Nephron (organoid): ENCODE data around the gene USP22.
"Not testable (repeated sequence)": the region's sequence is repeated elsewhere in the genome, so short reads cannot be mapped to it uniquely, and the experiment has no call there.

Experiments used
- H3K27ac Mint-ChIP-seq, 3 experiments: 2 replicates each; pipeline ENCODE4 v1.8.0; 2020; ENCODE audit warnings: mixed read lengths in 3 of 3, mild to moderate bottlenecking in 2 of 3, moderate library complexity in 1 of 3
- H3K27me3 Mint-ChIP-seq: 2 replicates; pipeline ENCODE4 v1.8.0; 2021; ENCODE audit warnings: low read depth, mild to moderate bottlenecking, moderate library complexity, mixed read lengths
- H3K36me3 Mint-ChIP-seq: 2 replicates; pipeline ENCODE4 v1.8.0; 2020; ENCODE audit warnings: low read depth, mixed read lengths
- H3K4me1 Mint-ChIP-seq: 2 replicates; pipeline ENCODE4 v1.8.0; 2020; ENCODE audit warnings: mixed read lengths
- H3K4me3 Mint-ChIP-seq, 3 experiments: 2 replicates each; pipeline ENCODE4 v1.8.0; 2020; ENCODE audit warnings: mild to moderate bottlenecking in 3 of 3, mixed read lengths in 3 of 3, moderate library complexity in 2 of 3
- H3K9me3 Mint-ChIP-seq: 2 replicates; pipeline ENCODE4 v1.8.0; 2020; ENCODE audit warnings: mixed read lengths
- TF ChIP-seq, protein P1 (sequence below), 3 experiments: fragments of 200-600 bp; sonication (generic); IDR thresholded peaks; one replicate each; pipeline ENCODE4 v1.5.0; 2021; ENCODE audit warnings: antibody characterized with exemption in 3 of 3; ENCODE audit not compliant: unreplicated experiment in 3 of 3

The USP22 gene

DNA sequence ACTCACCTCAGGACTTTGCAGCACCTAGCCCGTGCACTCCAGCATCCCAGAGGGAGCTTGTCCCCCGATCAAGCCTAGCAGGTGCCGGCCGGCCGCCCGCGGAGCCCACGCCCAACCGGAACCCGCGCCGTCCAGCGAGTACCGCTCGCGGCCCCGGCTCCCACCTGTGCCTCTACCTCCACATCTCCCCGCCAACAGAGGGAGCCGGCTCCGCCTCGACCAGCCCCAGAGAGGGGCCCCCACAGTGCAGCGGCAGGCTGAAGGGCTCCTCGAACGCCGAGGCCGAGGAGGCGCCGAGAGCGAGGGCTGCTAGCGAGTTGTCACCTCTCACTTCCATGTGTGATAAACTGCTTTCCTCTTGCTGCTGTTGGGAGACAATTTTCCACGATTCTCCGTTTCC lies 42.9 kb upstream of the USP22 start:
- Mint-ChIP-seq H3K27me3 (peaks cover 4% of the 10 kb centered on the region), H3K4me3 (no peak overlapping the region), H3K27ac (no peak overlapping the region), H3K4me1 (peaks cover 2% of the 10 kb centered on the region), H3K9me3 (no peaks in the 10 kb centered on the region), H3K36me3 (no peaks in the 10 kb centered on the region)
- TF ChIP-seq, protein P1, sequence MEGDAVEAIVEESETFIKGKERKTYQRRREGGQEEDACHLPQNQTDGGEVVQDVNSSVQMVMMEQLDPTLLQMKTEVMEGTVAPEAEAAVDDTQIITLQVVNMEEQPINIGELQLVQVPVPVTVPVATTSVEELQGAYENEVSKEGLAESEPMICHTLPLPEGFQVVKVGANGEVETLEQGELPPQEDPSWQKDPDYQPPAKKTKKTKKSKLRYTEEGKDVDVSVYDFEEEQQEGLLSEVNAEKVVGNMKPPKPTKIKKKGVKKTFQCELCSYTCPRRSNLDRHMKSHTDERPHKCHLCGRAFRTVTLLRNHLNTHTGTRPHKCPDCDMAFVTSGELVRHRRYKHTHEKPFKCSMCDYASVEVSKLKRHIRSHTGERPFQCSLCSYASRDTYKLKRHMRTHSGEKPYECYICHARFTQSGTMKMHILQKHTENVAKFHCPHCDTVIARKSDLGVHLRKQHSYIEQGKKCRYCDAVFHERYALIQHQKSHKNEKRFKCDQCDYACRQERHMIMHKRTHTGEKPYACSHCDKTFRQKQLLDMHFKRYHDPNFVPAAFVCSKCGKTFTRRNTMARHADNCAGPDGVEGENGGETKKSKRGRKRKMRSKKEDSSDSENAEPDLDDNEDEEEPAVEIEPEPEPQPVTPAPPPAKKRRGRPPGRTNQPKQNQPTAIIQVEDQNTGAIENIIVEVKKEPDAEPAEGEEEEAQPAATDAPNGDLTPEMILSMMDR (IDR thresholded peaks at IDR 0.05; ENCODE audit: unreplicated experiment in 3 of 3) = no peak

DNA sequence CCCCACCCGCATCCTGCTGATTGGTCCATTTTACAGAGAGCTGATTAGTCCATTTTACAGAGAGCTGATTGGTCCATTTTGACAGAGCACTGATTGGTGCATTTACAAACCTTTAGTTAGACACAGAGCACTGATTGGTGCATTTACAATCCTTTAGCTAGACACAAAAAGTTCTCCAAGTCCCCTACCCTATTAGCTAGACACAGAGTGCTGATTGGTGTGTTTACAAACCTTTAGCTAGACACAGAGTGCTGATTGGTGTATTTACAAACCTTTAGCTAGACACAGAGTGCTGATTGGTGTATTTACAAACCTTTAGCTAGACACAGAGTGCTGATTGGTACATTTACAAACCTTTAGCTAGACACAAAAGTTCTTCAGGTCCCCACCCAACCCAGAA lies 42.5 kb upstream of the USP22 start:
- H3K36me3 Mint-ChIP-seq, H3K4me1 Mint-ChIP-seq, H3K27me3 Mint-ChIP-seq, H3K27ac Mint-ChIP-seq, H3K4me3 Mint-ChIP-seq, H3K9me3 Mint-ChIP-seq: not testable (repeated sequence)

DNA sequence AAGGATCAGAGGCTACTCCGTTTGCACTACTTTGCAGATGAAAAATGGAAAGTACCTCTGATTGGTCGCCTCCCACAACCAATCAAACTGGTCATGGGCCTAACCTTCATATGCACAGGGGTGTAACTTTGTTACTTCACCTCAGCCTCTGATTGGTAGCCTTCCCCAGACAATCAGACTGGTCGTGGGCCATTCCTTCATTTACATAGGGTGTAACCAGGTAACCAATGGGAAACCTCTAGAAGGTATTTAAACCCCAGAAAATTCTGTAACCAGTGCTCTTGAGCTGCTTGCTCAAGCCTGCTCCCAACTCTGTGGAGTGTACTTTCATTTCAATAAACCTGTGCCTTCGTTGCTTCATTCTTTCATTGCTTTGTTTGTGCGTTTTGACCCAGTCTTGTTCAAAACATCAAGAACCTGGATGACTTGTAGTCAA lies 39.2 kb upstream of the USP22 start:
- TF ChIP-seq, protein P1 (IDR thresholded peaks at IDR 0.05; ENCODE audit: unreplicated experiment in 3 of 3) = no peak
- Mint-ChIP-seq H3K4me1 (peaks cover 26% of the 10 kb centered on the region), H3K27ac (no peak overlapping the region), H3K4me3 (no peak overlapping the region), H3K9me3 (peaks cover 3% of the 10 kb centered on the region), H3K27me3 (peaks cover 7% of the 10 kb centered on the region), H3K36me3 (no peaks in the 10 kb centered on the region)

DNA sequence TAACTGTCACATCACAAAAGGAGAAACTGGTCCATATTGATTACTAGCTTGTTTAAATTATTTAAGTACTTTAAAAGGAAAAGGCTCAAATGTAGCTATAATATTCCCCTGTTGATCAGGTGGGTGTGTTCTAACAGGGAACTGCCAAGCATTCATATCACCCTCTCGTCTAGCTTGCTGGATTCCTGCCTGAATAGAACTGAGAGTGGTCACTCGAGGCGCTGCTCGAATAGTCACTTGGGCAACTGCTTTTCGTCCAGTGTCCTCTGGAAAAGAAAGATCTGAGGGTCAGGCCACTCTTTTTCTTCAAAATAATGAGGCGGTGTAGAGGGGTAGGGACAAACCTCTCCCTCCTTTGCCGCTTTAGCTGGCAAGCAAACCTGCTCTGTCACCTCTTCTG lies 36.4 kb upstream of the USP22 start:
- Mint-ChIP-seq H3K4me1 (peaks cover 43% of the 10 kb centered on the region), H3K9me3 (peaks cover 3% of the 10 kb centered on the region), H3K27ac (no peak overlapping the region), H3K27me3 (peaks cover 7% of the 10 kb centered on the region), H3K4me3 (no peak overlapping the region), H3K36me3 (no peaks in the 10 kb centered on the region)
- TF ChIP-seq, protein P1 (IDR thresholded peaks at IDR 0.05; ENCODE audit: unreplicated experiment in 3 of 3) = no peak

DNA sequence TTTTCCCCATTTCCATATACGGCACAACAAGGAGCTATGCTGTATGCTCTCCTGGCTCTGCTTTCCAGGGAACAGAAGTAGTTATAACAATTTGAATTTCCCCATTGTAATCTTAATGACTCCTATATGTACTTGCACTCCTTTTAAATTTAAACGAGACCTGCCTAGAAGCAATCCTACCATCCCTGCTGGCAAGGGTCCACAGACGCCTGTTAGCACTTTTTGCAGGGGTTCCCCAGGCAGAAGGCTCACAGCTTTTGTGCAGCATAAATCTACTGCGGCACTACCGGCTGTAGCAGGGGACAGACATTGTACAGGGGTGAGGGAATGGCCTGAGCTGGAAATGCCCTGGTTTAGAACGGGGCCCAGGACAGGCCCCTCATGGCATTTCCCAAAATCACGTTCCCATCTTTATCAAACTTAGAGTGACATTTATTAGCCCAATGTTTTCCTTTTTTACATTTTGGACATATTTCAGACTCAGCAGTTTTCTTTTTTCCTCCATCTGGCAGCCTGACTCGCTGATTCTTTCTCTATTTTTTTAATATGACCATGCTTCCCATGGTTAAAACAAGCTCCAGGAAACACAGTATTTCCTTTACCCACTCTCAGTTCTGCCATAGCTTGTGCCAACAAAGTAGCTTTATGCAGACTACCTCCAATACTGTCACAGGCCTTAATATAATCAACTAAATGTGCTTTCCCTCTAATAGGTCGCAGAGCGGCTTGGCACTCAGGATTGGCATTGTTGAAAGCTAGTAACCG lies 35.4 kb upstream of the USP22 start:
- H3K27me3 Mint-ChIP-seq = peaks cover 4% of the 10 kb centered on the region
- peak overlapping the region in 1 of 3 experiments; percentile 11 for H3K27ac Mint-ChIP-seq
- TF ChIP-seq, protein P1 (IDR thresholded peaks at IDR 0.05; ENCODE audit: unreplicated experiment in 3 of 3) = no peak
- H3K9me3 Mint-ChIP-seq = peaks cover 3% of the 10 kb centered on the region
- no peak overlapping the region for H3K4me3 Mint-ChIP-seq
- peaks cover 43% of the 10 kb centered on the region for H3K4me1 Mint-ChIP-seq
- H3K36me3 Mint-ChIP-seq = no peaks in the 10 kb centered on the region

DNA sequence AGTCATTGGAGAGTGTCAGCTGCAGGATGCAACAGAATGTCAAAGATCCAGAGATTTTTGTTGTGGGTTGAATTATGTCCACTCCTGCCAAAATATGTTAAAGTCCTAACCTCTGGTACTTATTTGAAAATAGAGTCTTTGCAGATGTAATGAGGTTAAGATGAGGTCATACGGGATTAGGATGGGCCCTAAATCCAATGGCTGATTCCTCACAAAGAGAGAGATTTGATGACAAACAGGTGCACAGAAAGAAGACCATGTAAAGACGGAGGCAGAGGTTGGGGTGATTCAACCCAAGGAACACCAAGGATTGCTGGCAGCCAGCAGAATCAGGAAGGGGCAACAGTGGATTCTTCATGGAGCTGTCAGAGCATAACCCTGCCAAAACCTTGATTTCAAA lies 34.5 kb upstream of the USP22 start:
- Mint-ChIP-seq H3K4me3 (no peak overlapping the region), H3K27ac (no peak overlapping the region), H3K4me1 (peaks cover 52% of the 10 kb centered on the region), H3K27me3 (peaks cover 4% of the 10 kb centered on the region), H3K36me3 (no peaks in the 10 kb centered on the region), H3K9me3 (peaks cover 3% of the 10 kb centered on the region)
- TF ChIP-seq, protein P1 (IDR thresholded peaks at IDR 0.05; ENCODE audit: unreplicated experiment in 3 of 3) = no peak
